DLD1 (cell line): ENCODE data around the gene MCTP1.
"Not testable (repeated sequence)": the region's sequence is repeated elsewhere in the genome, so short reads cannot be mapped to it uniquely, and the experiment has no call there.

ENCODE experiments used
- in situ Hi-C: cut with HindIII; loops from 2 replicates; pipeline ENCODE4 v1.10.0; 2017; ENCODE audit warnings: low sequenced_read_pairs

The MCTP1 gene

DNA sequence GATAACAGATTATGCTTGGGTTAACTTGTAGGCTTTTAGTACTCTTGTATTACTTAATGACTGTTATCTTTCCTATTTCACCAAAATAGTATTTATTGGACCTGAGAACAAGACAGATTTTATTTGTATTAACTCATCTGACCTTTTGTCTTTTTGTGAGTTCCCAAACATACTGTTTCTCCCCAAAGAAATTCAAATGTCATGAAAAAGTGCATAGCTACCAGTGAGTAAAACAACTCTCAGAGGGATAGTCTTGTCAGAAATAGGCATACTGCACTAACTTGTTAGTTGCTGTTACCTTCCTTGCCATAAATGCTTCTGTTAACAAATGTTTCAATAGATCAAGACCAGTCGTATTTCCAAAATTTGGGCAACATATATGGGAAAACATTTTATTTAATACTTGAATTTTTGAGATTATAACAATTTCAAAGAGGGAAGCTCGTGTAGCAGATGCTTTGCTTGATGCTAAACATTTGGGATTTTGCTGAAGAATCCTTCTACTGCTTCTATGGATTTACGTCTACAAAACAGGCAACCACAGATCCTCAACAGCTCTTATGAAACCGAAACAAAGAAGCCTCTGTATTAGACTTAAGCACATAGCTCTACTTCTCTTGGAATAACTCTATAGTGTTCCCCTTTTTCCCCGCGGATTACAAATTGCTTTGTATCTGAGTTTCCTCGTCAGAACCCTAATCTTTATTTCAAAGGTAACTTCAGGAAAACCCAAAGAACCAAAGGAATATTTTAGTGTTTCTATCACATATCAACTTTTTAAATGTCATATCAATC is 248.8 kb downstream of the MCTP1 start:
- in situ Hi-C loops = no loop called here

DNA sequence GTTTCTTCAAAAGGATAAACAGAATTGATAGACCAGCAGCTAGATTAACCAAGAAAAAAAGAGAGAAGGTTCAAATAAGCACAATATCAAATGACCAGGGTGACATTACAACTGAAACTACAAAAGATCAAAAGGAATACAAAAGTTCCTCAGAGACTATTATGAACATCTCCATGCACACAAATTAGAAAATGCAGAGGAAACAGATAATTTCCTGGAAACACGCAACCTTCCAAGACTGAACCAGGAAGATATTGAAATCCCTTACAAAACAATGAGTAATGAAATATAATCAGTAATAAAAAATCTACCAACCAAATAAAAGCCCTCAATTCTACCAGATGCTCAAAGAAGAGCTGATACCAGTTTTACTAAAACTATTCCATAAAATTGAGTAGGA is 252.1 kb downstream of the MCTP1 start:
- in situ Hi-C loops = no loop called here

DNA sequence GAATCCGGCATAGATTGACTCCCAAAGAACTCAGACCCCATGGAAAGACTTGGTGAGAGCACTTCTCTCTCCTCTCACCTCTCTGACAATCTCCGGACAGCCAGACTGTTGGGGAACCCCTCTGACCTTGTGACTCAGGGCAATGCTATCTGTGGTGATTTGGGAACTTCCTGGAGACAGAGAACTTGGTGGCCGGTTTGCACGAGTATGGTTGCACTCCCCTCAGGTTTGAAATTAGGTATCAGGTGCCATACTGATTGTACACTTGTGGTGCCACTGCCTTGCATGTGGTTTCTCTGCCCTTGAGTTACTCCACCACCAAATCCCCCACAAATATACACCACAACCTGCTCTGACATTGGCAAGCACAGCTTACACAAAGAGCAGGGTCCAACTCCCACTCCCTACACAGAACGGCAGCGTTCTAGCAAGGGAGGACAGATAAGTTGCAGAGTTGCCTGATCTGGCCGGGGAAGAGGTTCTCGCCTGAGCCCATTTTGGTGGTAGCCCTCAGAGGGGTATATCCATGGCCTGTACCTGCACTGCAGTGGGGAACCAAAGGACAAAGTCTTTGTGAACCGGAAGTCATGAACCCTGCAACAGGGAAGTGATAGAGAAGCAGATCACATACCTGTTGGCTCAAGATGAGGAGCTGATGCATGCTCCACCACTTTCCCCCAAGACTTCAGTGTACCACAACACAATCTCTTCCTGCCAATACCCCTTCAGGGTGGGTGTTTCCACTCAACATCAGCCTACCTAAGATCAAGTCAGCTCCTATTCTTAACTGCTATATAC is 255.1 kb downstream of the MCTP1 start:
- in situ Hi-C loops = no loop called here

DNA sequence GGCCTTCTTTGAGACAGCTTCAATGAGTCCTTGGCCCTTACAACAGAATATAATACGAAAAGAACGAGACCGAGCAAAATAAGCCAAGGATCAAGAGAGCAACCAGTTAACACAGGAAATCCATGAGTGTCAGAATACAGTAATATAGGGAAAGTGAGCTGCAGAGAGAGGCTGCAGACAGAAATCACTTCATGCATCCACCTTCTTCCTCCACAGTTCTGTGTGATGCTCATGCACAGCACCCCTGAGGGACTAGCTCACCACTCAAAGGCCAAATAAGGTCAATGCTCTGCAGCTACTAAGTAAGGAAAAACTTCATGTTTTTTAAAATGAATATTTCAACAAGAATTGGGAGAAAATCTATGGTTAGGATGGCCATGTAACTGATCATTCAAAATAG is 257.1 kb downstream of the MCTP1 start:
- in situ Hi-C loops = no loop called here

DNA sequence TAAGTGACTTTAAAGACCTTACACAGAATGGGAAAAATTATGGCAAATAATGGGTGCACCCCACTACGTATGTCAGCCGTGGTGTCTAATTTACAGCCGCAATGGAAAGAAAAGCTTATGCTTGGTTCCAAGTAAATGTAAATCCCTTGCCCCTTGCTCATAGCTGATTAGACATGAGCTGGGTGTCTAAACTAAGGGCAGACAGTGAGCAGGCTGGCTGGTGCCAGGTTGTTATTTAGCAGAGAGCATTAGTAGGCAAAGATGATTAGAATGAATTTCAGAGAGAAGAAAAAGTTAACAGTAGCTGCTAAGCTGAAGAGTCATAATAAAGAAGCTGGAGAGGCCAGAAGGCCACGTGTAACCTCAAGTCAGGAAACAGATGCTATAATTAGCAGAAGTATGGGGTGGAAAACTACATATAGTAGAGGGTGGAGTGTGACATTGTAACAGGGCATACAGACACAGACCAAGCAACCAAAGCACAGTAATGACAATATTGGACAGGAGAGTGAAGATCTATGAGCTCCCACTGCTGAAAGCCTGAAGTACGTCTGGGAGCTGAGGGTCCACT is 257.7 kb downstream of the MCTP1 start:
- in situ Hi-C loops = no loop called here

DNA sequence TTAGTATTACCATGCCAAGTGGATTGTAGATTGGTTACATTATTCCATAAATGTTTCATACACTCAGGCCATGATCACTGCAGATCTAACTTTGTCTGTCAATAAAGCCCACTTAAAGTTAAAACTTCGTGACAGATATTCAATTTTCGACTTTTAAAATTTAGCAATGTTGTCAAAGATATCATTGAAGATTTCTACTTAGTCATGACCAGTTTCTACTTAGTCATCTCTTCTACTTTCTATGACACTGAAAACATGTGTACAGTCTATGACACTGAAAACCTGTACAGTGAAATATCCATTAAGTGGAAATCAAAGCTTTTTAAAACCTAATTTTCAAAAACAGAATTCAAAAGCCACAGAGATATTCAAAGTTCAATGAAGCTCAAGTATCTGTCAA is 258.2 kb downstream of the MCTP1 start:
- in situ Hi-C loops = no loop called here

DNA sequence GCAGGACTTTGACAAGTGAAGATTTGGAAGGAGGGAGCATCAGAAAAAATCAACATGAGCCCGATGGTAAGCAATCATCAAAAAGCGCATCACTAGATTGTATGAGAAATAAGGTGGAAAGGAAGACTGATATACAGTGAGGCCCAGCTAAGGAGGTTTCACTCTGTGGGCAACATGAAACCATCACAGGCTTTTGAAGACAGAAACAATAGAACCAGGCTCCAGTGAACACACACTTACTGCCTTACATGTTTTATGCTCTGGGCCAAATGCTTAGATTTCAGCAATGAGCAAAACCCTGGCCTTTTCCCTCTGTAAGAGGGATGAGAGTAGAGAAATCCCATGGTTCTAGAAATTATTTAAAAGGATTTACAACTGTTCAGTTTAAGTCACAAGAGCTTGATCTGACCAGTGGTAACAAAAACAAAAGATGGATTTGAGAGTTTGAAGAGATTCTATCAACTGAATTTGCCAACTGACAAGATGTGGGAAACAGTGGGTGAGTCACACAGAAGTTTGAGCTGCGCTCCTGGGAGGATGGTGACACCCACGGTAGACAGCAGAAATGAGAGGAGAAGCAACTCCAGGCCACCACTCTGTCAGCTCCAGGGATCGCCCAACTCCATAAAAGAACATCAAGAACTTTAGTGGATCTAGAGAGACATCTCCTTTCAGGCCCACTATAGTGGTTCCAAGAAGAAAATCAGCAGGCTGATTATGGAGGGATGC is 261.8 kb downstream of the MCTP1 start:
- in situ Hi-C loops = no loop called here

DNA sequence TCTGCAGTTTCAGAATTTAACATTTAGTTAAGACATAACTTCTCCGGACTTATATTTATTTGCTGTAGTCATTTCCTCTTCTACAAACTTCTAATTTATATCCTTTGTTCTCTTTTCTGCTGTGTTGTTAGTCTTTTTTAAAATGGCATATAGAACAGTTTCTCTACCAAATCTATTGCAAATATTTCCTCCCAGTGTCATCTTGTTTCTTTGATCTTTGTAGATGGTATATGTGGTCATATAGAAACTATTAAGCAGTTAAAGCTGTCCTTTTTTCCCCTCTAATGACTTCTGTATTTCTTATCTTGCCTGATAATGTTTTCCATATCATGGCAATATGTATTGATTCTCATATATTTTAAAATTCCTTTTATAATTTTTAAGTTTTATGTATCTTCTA is 264.5 kb downstream of the MCTP1 start:
- in situ Hi-C loops = no loop called here

DNA sequence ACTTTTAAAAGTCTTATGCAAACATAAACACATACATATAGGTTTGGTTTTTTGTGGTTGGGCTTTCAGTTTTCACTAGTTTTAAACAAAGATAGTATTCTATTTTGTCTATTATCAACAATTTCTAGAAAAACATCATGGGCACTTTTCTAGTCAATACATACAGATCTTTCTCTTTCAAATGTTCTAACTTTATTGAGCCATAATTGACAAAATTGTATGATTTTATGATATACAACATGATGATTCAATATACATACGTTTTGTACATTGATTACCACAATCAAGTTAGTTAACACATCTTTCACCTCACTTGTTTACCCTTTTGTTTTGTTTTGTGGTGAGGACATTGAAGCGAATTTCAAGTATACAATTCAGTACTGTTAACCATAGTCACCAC is 265.9 kb downstream of the MCTP1 start:
- in situ Hi-C loops = no loop called here

DNA sequence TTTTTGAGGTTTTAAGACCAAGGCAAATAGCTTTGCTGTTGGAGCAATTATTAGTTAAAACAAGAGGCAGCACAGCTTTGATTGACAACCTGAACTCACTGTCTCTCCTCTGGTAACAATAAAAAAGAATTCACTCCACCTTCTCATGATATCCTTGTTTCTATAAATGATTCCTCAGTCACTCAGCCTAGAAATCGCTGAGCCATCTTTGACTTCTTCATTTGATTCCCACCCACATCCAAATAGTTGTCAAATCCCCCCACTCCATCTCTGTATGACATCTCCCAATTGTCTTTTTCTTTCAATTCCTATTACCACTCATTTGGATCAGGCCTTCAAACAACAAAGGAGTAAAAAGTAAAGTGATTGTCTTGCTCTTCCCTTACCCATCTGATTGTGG is 266.4 kb downstream of the MCTP1 start:
- in situ Hi-C loops = no loop called here

DNA sequence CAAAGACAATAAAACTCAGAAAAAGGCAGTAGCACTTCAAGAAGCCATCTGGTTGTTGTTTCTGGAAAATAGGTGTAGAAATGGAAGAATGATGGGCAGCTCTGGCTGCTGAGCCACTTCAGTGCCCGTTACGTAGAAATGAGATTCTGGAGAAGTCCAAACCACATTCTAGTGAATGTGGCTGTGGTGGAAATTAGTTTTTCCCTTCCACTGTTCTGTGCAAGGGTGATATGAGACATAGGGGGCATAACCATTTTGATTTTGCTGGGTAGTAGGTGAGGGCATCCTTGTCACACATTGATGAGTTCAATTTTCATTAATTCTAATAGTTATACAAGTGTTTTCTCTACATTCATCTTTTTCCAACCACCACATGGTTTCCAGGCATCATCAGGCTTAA is 275.1 kb downstream of the MCTP1 start:
- in situ Hi-C loops = no loop called here

DNA sequence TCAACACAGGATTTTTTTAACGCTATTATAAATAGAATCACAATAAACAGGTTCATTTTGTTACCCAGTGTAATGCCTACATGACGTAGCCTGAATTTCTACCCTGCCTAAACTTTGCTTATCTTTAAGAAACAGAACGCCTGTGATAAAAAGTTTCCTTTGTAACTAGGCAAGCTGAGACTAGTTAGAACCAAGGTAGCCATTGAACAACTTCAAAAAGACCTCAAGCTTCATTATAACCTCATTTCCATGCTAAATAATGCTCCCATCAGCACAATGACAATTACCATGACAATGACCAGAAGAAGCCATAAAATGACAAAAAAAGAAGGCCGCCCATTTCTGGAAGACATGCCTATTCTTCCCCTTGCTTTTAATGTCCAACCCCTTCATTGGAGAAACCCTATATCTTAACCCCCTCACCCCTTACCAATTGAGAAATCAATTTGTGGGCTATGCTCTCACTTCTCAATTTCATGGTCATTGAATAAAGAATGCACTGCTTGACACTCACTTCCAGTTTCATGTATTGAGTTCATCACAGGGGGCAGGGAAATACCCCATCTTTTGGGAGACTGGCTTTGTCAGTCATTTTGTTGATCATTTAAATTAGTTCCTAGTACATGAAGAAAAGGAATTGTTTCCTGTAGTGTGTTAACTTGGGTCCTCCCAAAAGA is 276.8 kb downstream of the MCTP1 start:
- in situ Hi-C loops = no loop called here

DNA sequence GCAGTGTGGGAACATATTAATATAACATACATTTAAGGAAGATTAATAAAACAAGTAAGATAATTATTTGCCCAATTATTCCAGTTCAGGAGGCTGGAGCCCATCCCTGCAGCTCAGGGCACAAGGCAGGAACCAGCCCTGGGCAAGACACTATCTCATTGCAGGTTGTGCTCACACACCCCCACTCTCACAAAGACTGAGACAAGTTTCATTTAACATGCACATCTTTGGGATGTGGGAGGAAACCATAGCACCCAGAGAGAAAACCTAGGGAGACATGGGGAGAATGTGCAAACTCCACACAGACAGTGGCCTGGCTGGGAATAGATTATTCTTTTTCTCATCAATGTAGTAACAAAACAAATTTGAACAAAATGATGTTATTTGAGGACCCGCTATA is 279.1 kb downstream of the MCTP1 start:
- in situ Hi-C loops = no loop called here

DNA sequence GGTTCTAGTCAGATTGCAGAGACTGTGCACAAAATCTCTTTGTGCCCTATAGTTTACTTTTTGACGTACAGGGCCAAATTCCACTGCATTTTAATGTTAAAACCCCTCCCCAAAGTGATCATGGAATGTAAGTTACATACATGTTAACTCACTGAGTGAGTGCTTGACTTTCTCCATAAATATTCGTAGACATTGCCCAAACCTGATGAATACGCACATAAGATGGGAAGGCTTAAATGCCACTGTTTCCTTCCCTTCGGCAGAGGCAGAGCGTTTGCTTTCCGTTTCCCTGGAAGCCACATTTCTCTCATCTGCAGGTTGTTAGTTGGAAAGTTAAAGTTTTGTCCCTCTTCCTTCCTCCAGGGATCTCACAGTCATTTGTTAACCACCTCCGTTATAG is 286.2 kb downstream of the MCTP1 start:
- in situ Hi-C loops = no loop called here

DNA sequence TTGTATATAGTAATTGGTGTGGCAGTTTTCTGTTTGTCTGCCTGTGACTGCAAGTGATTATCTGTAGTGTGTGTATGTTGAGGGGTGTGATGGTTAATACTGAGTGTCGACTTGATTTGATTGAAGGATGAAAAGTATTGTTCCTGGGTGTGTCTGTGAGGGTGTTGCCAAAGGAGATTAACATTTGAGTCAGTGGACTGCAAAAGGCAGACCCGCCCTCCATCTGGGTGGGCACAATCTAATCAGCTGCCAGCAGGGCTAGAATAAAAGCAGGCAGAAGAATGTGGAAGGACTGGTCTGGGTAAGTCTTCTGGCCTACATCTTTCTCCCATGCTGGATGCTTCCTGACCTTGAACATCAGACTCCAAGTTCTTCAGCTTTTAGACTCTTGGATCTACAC is 290.4 kb downstream of the MCTP1 start:
- in situ Hi-C loops = not testable (repeated sequence)

DNA sequence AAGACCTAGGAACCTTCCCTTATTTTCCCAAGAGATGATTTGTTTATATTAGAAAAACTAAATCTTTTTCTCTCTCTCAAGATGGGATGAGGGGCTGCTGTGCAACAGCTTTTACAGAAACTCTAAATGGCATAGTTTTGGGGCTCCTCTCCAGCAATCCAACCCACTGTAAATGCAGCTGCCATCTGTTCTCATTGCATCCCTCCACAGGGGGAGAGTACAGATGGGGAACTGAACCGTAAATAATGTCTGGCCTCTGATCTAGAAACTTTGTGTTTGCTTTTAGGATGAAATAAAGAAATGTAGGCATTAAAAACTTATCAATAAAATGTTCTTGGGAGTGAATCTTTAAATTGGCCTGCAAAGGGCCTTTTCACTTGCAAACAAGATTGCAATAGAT is 291.4 kb downstream of the MCTP1 start:
- in situ Hi-C loops = no loop called here

DNA sequence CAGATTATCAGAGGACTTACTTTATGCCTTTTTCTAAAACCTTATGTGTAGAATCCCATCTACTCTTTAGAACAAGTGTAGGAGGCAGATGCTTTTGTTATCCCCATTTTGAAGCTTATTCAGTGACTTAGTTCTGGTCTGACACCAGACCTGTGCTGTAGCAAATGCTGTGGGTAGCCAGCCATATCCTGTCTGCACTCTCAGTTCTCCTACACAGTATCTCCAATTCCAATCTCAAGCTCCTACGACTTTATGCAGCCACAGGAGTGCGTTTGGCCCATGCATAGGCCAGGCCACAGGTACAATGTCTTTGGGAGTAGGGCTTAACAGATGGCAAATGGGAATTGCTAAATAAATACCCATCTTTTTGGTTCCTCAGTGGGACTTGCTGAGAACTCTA is 292.6 kb downstream of the MCTP1 start:
- in situ Hi-C loops = no loop called here

DNA sequence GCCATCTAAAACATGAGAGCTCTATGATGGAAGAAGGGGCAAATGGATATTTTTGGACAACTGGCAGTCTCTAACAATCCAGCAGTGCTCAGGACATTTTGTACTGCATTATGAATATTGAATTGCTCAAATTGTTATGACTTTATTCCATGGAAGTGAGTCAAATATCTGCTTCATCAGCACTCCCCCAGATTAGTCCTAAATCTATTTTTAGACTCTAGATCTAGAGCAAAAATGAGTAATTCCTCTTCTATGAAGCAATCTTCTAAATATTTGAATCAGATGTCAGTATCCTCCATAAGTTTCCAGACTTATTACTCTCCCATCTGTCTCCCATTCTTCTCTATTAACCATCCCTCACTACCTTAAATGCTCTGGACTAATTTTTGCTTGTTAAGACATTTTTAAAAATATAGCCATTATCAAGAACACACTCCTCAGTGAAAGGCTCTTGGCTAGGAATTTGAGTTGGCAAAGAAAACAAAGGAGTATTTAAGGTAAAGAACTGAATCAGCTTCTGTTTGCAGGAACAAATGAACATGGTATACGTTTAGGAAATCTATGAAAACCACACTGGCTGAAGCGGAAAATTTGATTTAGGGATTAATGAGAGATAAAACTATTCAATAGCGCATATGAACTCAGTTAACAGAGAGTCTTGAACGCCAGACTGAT is 300.9 kb downstream of the MCTP1 start:
- in situ Hi-C loops = no loop called here

DNA sequence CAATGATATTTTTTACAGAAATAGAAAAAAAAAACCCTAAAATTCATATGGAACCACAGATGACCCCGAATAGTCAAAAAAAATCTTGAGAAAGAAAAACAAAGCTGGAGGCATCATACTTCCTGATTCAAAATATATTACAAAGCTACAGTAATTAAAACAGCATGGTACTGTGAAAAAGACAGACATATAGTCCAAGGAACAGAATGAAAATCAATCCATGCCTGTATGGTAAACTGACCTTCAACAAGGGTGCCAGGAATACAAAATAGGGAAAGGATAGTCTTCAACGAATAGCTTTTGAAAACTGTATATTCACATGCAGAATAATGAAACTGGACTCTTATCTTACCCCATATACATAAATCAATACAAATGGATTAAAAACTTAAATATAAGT is 307.5 kb downstream of the MCTP1 start:
- in situ Hi-C loops = no loop called here

DNA sequence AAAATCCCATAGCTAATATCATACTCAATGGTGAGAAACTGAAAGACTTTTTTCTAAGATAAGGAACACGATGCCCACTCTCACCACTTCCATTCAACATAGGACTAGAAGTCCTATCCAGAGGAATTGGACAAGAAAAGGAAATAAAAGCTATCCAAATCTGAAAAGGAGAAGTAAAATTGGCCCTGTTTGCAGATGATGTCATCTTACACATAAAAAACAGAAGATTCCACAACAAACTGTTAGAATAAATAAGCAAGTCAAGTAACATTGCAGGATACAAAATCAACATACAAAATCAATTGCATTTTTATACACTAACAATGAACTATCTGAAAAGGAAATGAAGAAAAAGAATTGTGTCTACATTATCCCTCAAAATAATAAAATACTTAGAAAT is 308.0 kb downstream of the MCTP1 start:
- in situ Hi-C loops = no loop called here
